ENCODE data around the gene XPOT. TPM values are rescaled to one million over a fixed set of nuclear protein-coding genes. Genes with fewer than 3 reads are reported as not detected.

XPOT gene
- total RNA-seq, 6 donors from 2014 or later, result 22.0 to 72.8 (median 32.8) TPM

DNA sequence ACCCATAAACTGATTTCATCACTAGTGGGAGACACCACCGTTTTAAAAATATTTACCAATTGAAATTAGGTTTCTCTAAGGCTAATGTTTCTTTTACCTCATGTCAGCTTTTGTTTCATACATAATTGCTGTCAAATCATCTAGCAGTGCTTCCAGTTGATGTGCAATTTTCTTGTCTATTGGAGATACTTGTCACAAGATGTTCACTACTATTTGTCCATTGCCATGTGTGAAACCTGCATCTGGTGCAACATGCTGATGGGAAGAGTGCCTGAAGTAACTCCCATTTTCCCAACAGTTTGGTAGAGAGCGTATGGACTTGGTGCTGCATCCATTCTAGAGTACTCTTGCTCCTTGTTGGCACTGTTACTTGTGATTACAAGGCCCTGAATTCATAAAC, 9.7 kb downstream of the XPOT start:
- Histone ChIP-seq H3K4me3 (no peak overlapping the region), H3K9me3 (no peaks in the 10 kb centered on the region), H3K27me3 (no peaks in the 10 kb centered on the region), H3K4me1 (peaks cover 0 to 6% (median 2%) of the 10 kb centered on the region in 4 donors), H3K36me3 (peaks cover 32 to 90% (median 36%) of the 10 kb centered on the region in 4 donors), H3K27ac (no peak overlapping the region)
- ATAC-seq (ENCODE audit: low FRiP score in 2 of 2) (no peak), DNase-seq (no peak)
- 88 to 89% methylated on average over 2 of the region's 2 CpGs for WGBS, 2 donors
- TF ChIP-seq POLR2A (IDR thresholded peaks at IDR 0.05) (no peak), EP300 (IDR thresholded peaks at IDR 0.05) (no peak)
- TF ChIP-seq, protein P1, sequence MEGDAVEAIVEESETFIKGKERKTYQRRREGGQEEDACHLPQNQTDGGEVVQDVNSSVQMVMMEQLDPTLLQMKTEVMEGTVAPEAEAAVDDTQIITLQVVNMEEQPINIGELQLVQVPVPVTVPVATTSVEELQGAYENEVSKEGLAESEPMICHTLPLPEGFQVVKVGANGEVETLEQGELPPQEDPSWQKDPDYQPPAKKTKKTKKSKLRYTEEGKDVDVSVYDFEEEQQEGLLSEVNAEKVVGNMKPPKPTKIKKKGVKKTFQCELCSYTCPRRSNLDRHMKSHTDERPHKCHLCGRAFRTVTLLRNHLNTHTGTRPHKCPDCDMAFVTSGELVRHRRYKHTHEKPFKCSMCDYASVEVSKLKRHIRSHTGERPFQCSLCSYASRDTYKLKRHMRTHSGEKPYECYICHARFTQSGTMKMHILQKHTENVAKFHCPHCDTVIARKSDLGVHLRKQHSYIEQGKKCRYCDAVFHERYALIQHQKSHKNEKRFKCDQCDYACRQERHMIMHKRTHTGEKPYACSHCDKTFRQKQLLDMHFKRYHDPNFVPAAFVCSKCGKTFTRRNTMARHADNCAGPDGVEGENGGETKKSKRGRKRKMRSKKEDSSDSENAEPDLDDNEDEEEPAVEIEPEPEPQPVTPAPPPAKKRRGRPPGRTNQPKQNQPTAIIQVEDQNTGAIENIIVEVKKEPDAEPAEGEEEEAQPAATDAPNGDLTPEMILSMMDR (IDR thresholded peaks at IDR 0.05), result no peak

DNA sequence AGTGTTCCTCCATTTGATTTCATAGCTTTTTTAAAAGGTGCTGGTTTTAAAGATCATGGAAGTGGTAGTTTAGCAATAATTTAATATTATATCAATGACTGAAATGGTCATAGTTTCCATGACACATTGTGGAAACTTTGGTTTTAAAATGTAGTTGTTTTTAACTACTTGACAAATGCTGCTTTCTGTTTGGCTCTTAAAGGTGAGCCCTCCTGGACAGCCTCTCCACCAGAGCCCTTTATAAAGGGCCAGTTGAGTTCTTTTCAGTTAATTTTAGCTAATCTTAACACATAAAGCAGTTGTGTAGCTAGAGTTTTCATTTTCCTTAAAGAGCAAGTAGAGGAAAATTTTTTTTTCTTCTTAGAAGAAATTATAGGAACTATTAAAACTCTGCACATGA, 14.0 kb downstream of the XPOT start:
- H3K4me1 ChIP-seq, result no peaks in the 10 kb centered on the region
- TF ChIP-seq EP300 (IDR thresholded peaks at IDR 0.05), result no peak
- TF ChIP-seq, protein P1 (IDR thresholded peaks at IDR 0.05), result no peak
- no peak for TF ChIP-seq POLR2A (IDR thresholded peaks at IDR 0.05)
- no peak for TF ChIP-seq POLR2AphosphoS5 (IDR thresholded peaks at IDR 0.05)
- no peak for ATAC-seq (ENCODE audit: low FRiP score in 2 of 2)
- H3K36me3 ChIP-seq, result peaks cover 30 to 100% (median 57%) of the 10 kb centered on the region in 4 donors
- DNase-seq, result no peak
- H3K9me3 ChIP-seq, result no peaks in the 10 kb centered on the region
- no peak overlapping the region for H3K27ac ChIP-seq
- H3K27me3 ChIP-seq, result no peaks in the 10 kb centered on the region
- H3K4me3 ChIP-seq, result no peak overlapping the region

DNA sequence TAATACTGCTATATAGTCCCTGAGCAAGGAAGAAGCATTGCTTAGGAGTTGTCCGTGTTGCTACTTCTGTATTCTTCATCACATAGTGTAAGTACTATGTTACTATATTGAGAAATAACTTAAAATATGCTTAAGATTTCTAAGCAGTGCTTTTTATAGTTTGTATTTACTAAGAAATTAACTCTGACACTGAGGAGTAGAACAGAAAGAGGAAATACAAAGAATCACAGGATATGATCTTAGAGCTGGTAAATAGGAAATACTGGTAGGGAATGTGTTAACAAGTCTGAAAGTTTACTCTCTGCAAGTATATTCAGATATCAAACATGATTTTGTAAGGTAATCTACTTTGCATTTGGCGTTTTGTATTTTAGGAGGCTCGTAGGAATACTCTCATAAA, 15.5 kb downstream of the XPOT start:
- TF ChIP-seq, protein P1 (IDR thresholded peaks at IDR 0.05), result no peak
- no peak for TF ChIP-seq POLR2AphosphoS5 (IDR thresholded peaks at IDR 0.05)
- TF ChIP-seq EP300 (IDR thresholded peaks at IDR 0.05), result no peak
- TF ChIP-seq POLR2A (IDR thresholded peaks at IDR 0.05), result no peak
- 63 to 71% methylated on average over 3 of the region's 3 CpGs for WGBS, 2 donors
- H3K4me3 ChIP-seq, result no peak overlapping the region
- DNase-seq (no peak), ATAC-seq (ENCODE audit: low FRiP score in 2 of 2) (no peak)
- no peaks in the 10 kb centered on the region for H3K4me1 ChIP-seq
- H3K36me3 ChIP-seq, result peaks cover 37 to 100% (median 62%) of the 10 kb centered on the region in 4 donors
- H3K27ac ChIP-seq, result peak overlapping the region in 2 of 4 donors; percentile 49 to 62
- H3K27me3 ChIP-seq, result no peaks in the 10 kb centered on the region
- H3K9me3 ChIP-seq, result no peaks in the 10 kb centered on the region

DNA sequence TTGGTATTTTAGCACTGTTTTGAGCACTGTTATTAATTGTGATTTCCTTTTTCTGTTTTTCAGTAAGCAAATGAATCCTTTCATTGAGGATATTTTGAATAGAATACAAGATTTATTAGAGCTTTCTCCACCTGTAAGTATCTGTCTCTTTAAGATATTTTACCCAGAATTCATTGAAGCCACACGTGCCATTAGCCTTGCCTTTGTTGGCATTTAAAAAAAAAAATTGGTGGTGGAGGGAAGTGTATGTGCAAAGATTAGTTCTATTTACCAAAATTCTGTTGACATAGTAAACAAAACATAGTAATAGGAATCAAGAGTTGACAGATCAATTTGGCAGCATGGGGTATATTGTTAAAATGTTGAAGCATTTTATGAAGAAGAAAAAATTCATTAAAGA, 23.8 kb downstream of the XPOT start:
- H3K4me3 ChIP-seq, result no peak overlapping the region
- WGBS, 2 donors, result 19 to 28% methylated on average over 1 of the region's 1 CpG
- H3K36me3 ChIP-seq, result peaks cover 39 to 100% (median 77%) of the 10 kb centered on the region in 4 donors
- H3K4me1 ChIP-seq, result no peaks in the 10 kb centered on the region
- H3K27ac ChIP-seq, result no peak overlapping the region
- H3K9me3 ChIP-seq, result no peaks in the 10 kb centered on the region
- no peak for TF ChIP-seq POLR2A (IDR thresholded peaks at IDR 0.05)
- no peak for TF ChIP-seq EP300 (IDR thresholded peaks at IDR 0.05)
- no peak for TF ChIP-seq POLR2AphosphoS5 (IDR thresholded peaks at IDR 0.05)
- TF ChIP-seq, protein P1 (IDR thresholded peaks at IDR 0.05), result no peak
- DNase-seq, result no peak
- no peak for ATAC-seq (ENCODE audit: low FRiP score in 2 of 2)
- no peaks in the 10 kb centered on the region for H3K27me3 ChIP-seq

DNA sequence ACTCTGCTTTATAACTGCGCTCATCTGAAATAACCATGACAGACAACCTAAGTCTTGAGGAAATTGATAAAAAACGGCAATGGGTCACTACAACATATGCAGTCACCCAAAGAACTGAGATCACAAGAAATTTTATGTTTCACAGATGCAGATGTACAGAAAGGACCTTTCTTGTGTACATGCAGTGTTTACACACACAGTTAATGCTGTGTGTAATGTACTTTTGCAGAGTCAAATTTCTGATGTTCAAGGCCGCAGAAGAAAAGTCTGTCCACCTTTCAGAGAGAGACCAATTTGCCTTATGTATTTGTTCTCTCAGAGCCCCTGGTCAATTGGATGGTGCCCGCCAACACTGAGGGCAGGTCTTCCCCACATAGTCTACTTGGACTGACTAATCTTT, 24.8 kb downstream of the XPOT start:
- Histone ChIP-seq H3K4me3 (no peak overlapping the region), H3K36me3 (peaks cover 31 to 100% (median 77%) of the 10 kb centered on the region in 4 donors), H3K9me3 (no peaks in the 10 kb centered on the region), H3K27me3 (no peaks in the 10 kb centered on the region), H3K27ac (no peak overlapping the region), H3K4me1 (no peaks in the 10 kb centered on the region)
- 90 to 99% methylated on average over 4 of the region's 4 CpGs for WGBS, 2 donors
- no peak for DNase-seq
- TF ChIP-seq EP300 (IDR thresholded peaks at IDR 0.05), result no peak
- TF ChIP-seq POLR2AphosphoS5 (IDR thresholded peaks at IDR 0.05), result no peak
- no peak for ATAC-seq (ENCODE audit: low FRiP score in 2 of 2)
